Measurements from ENCODE around the gene HRG.
"Not testable (repeated sequence)": the region's sequence is repeated elsewhere in the genome, so short reads cannot be mapped to it uniquely, and the experiment has no call there.

Gene HRG

DNA sequence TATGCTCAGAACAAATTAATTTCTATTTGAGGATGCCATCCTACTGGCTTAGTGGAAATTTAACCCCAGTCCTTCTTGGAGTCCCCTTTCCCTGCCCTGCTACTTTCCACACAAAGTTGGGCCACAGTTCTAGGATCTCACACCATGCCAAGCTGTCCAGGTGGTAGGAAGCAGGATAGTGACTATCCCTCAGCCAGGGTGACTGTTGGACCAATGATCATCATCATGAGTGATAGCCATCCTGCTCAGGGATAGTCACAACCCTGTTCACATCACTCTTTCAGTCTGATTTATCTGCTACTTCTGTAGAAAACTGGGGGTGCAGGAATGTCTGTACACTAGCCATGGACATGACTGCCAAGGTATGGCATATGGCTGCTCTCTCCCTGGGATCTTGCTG, 12.8 kb downstream of the HRG start:
- no peak for DNase-seq (ENCODE audit: low read depth in 4 of 4, low spot score in 1 of 4)

DNA sequence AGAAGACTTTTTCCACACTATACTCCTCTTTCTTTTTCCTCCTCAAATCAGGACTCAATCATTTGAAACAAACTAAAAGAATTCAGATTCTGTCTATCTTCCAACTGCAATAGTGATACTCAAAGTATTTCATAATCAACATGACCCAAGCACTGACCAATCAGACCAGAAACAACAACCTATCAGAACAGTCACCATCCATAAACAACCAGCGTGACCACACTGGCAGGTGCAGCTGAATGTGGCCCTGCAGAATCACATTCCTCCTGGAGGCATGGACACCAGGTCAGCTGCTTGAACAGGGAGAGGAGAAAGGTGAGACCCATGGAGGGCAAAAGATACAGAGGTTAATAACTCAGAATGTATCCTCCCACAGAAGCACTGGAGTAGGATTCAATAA, 13.3 kb downstream of the HRG start:
- no peak for DNase-seq (ENCODE audit: low read depth in 4 of 4, low spot score in 1 of 4)

DNA sequence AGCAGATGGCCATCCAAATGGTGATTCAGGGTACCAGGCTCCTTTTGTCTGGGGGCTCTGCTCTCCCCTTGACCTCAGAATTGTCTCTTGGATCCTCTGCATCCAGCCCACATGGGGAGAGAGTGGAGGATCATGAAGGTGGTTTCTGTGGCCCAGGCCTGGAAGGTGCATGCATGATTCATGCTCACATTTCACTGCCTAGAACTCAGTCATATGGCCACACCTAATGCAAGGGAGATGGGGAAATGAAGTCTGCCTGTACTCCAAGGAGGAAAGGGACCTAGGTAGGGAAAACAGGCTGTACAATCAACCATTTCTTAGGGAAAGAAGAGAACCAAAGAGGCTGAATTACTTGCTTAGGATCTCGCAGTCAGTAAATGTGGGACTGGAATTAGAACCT, 15.1 kb downstream of the HRG start:
- DNase-seq (ENCODE audit: low read depth in 4 of 4, low spot score in 1 of 4), result no peak

DNA sequence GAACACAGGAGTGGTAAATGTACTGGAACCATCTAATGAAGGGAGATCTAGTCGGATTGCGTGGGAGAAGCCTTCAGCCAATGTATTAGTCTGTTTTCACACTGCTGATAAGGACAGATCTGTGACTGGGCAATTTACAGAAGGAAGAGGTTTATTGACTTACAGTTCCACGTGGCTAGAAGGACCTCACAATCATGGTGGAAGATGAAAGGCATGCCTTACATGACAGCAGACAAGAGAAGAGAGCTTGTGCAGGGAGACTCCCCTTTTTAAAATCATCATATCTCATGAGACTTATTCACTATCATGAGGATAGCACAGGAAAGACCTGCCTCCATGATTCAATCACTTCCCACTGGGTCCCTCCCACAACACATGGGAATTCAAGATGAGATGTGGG, 17.0 kb downstream of the HRG start:
- DNase-seq (ENCODE audit: low read depth in 4 of 4, low spot score in 1 of 4), result no peak

DNA sequence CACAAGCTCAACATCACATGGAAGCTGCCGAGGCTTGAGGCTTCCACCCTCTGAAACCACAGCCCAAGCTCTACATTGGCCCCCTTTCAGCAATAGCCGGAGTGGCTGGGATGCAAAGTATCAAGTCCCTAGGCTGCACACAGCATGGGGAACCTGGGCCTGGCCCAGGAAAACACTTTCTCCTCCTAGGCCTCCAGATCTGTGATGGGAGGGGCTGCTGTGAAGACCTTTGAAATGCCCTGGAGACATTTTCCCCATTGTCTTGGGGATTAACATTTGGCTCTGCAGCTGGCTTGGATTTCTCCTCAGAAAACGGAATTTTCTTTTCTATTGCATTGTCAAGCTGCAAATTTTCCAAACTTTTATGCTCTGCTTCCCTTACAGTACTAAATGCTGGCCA, 18.2 kb downstream of the HRG start:
- DNase-seq (ENCODE audit: low read depth in 4 of 4, low spot score in 1 of 4), result no peak

DNA sequence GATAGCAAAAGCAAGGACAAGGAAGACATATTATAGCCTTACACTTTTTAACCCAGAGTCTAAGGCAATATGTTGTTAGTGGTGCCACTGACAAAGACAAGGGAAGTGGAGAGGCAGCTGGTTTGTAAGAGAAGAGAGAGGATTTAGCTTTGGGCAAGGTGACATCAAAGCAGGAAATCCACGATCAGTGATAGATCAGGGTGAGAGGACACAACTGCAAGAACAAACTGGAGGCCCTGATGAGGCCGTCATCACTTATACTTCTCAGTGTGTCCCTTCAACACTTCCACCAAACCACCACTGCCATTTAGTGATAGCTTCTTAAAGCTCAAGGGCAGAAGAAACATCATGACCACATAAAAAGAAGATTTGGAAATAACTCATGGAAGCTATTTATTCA, 20.7 kb downstream of the HRG start:
- not testable (repeated sequence) for DNase-seq (ENCODE audit: low read depth in 4 of 4, low spot score in 1 of 4)

DNA sequence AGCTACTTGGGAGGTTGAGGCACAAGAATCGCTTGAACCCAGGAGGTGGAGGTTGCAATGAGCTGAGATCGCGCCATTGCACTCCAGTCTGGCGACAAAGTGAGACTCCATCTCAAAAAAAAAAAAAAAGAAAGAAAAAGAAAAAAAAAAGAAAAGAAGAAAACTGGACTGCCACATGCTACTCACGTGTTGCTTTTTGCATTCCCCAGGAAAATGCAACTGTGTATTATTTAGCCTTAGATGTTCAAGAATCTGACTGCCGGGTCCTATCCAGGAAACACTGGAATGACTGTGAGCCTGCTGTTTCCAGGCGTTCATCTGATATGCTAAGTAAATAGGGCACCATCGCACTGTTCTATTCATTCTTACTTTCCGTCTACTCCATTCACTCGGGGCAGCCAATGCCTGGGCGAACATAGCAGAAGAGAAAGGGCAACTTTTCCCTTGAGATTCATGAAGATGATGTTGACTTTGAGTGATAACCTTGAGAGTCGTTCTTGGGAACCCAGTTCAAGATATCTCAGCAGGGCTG, 21.4 kb downstream of the HRG start:
- no peak for DNase-seq (ENCODE audit: low read depth in 4 of 4, low spot score in 1 of 4)

DNA sequence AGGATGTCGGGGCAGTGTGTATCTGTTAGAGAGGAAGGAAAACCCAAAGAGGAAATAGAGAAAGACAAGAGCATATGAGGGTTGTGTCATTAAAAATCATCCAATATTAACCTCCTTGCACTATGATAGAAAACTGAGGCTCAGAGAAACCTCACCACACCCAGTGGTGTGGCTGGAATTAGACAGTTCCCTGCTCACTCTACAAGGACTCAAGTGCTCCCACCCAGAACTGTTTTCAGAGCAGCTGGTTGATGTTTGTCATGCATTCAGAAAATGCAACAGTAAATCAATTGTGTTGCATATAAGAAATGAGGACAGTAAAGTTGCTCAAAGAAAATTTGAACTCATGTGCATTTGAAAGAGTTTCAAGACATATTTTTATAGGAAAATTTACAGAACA, 24.5 kb downstream of the HRG start:
- DNase-seq (ENCODE audit: low read depth in 4 of 4, low spot score in 1 of 4), result not testable (repeated sequence)

DNA sequence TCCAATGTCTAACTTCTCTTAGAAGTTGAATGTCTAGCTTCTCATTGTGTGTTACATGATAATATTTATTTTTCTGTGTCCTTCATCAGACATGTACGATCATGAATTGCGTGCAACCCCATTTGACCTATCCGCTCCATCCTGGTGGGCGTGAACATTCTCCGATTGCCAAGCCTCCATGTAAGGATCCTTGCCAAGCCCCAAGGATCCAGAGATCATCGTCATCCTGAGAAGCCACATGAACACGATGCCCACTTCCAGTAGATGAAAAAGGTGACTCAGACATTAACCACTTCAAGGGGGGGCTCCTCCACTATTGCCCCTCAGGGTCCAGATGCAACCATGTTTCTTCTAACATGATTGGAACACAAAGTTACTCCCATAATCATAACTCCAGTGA, 25.9 kb downstream of the HRG start:
- DNase-seq (ENCODE audit: low read depth in 4 of 4, low spot score in 1 of 4), result no peak

DNA sequence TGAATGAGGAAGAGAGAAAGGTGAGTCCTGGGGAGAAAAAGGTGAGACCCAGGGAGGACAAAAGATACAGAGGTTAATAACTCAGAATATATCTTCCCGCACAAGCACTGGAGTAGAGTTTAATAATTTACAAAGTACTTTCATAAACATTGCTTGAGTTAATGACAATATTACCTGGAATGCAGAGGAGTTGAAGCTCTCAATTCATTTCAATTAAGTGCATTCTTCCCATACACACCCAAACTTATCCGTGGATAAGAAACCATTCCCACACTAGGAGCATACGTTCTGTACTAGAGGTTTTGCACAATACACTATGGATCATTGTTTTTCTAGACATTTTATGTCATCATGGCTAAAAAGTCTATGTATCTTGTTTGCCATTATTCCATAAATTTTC, 28.0 kb downstream of the HRG start:
- no peak for DNase-seq (ENCODE audit: low read depth in 4 of 4, low spot score in 1 of 4)

DNA sequence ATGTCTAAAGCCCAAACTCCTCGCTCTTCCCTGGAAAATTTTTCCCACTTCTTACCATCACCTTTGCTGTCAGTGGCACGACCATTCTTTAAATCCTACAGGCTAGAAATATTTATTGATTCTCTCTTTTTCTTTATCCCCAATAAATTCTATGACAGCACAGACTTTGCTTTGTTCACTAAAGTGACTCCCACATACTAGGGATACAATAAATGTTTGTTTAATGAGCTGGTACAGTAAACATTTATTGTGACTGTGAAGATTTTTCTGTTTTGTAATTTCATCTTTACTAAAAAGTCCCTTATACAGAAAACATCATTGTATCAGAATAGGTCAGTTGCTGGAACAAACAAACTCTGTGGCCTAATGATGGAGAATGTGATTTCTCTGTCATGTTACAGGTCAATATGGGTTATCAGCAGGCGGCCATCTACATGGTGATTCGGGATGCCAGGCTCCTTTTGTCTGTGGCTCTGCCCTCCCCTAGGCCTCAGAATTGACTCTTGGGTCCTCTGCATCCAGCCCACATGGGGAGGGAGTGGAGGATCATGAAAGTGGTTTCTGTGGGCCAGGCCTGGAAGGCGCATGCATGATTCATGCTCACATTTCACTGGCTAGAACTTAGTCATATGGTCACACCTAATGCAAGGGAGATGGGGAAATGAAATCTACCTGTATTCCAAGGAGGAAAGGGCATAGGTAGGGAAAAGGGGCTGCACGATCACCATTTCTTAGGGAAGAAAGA, 28.6 kb downstream of the HRG start:
- DNase-seq (ENCODE audit: low read depth in 4 of 4, low spot score in 1 of 4), result no peak

DNA sequence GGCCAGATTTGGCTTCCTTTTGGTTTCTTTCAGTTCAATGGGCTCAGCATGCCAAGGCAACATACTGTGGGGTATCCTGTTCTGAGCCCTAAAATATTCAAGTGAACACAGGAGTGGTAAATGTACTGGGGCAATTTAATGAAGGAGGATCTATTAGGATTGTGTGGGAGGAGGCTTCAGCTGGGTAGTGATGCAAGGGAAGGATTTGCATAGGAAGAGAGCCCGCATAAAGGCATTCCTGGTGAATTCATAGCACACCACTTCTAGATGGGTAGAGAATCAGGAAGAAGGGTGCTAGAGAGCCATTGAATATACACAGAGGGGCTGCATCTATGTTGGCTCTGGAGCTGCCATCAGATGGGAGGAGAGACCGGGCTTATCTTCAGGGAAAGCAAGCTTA, 30.7 kb downstream of the HRG start:
- no peak for DNase-seq (ENCODE audit: low read depth in 4 of 4, low spot score in 1 of 4)

DNA sequence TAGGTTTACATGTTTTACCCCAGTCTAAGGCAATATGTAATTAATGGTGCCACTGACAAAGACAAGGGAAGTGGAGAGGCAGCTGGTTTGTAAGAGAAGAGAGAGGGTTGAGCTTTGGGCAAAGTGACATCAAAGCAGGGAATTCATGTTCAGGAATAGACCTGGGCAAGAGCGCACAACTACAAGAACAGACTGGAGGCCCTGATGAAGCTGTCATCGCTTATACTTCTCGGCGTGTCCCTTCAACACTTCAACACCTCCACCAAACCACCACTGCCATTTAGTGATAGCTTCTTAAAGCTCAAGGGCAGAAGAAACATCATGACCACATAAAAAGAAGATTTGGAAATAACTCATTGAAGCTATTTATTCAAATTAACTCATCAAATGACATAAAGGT, 31.7 kb downstream of the HRG start:
- no peak for DNase-seq (ENCODE audit: low read depth in 4 of 4, low spot score in 1 of 4)

DNA sequence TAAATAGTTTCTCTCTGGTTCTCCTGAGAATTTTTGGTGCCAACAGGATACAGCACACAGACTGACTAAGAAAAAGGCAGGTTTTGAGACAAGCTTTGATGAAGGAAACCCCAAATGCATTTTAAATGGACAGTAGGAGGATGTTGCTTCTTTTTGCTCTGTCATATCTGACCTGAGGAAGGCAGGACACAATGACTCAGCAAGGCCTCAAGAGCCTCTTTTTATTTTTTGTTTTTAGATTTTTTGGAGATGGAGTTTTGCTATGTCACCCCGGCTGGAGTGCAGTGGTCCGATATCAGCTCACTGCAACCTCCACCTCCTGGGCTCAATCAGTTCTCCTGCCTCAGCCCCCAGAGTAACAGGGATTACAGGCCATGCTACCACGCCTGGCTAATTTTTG, 34.5 kb downstream of the HRG start:
- DNase-seq (ENCODE audit: low read depth in 4 of 4, low spot score in 1 of 4), result no peak

DNA sequence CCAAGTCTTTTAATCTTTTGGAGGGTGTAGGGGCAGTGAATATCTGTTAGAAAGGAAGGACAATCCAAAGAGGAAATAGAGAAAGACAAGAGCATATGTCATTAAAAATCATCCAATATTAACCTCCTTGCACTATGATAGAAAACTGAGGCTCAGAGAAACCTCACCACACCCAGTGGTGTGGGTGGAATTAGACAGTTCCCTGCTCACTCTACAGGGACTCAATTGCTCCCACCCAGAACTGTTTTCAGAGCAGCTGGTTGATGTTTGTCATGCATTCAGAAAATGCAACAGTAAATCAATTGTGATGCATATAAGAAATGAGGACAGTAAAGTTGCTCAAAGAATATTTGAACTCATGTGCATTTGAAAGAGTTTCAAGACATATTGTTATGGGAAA, 36.6 kb downstream of the HRG start:
- DNase-seq (ENCODE audit: low read depth in 4 of 4, low spot score in 1 of 4), result not testable (repeated sequence)

DNA sequence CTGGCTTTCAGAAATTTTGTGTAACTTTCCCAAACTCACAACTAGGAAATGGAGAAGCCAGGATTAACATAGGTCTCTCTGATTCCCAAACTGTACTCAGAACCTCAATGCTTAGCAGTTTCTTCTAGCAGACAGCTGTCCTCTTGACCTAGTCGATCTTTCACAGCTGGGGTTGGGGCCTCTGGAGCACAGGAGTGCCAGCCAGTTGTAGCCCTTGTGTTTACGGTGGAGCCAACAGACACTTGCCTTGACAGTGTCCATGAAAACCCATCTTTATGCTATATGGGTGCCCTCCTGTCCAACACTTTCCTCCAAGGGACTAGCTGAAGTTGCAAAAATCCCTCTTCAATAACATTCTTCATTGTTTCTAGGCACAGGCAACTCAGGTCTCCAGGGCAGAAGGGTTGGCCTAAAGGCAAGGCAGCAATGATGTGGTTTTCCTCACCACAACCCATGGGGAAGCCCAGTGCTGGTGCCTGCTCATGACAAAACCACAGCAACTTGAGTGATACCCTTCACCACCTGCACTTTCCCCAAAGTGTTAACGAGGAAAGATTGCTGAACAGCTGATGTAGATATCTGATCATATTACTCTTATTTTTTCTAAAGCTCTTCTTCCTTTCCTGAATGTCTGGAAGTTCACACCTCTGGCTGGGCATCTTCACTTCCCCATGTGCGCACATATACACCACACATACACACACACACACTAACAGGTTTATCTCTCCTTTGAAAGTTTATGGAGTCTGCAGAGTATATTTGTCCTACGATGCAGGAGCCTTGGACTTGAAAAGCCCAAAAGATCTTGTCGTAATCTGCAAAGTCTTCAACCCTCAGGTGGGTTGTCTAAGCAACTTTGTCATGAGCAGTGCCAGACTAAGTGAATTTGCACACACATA, 40.3 kb downstream of the HRG start:
- DNase-seq (ENCODE audit: low read depth in 4 of 4, low spot score in 1 of 4), result peak in 1 of 4 experiments; percentile 30

DNA sequence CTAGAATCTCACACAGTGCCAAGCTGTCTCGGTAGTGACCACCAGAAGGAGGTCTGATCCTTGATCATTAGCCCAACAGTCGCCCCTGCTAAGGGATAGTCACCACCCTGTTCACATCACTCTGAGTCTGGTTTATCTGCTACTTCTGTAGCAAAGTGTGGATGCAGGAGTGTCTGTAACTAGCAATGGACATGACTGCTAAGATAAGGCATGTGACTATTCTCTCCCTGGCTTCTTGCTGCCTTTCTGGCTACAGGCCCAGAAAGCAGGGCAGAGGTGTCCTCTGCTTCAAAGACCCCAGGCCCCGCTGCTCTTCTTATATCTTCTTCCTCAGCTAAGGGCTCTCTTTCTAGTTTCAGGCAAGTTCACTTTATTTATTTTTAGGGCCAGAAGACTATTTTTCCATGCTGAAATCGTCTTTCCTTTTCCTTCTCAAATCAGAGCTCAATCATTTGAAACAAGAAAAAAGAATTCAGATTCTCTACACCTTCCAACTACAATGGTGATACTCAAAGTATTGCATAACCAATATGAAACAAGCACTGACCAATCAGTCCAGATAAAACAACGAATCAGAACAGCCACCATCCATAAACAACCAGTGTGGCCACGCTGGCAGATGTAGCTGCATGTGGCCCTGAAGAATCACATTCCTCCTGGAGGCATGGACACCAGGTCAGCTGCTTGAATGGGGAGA, 43.3 kb downstream of the HRG start:
- no peak for DNase-seq (ENCODE audit: low read depth in 4 of 4, low spot score in 1 of 4)

DNA sequence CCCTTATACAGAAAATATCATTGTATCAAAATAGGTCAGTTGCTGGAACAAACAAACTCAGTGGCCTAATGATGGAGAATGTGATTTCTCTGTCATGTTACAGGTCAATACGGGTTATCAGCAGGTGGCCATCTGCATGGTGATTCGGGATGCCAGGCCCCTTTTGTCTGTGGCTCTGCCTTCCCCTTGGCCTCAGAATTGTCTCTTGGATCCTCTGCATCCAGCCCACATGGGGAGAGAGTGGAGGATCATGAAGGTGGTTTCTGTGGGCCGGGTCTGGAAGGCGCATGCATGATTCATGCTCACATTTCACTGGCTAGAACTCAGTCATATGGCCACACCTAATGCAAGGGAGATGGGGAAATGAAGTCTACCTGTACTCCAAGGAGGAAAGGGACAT, 44.9 kb downstream of the HRG start:
- DNase-seq (ENCODE audit: low read depth in 4 of 4, low spot score in 1 of 4), result not testable (repeated sequence)

DNA sequence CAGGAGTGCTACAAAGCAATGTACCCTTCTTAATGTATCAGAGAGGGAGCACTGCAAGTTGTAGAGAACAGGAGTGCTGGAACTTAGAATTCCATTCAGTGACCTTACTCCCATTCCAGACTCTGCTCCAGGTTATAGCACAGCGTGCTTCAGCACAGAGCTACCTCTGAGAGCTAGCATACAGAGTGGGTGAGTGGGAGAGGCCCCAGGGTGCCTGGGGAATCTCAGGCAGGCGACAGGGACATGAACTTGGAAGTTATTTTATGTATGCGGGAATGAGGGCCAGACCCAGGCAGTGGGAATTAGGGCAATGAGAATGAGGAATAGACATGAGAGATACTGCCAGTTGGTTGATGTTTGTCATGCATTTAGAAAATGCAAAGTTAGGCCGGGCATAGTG, 47.7 kb downstream of the HRG start:
- no peak for DNase-seq (ENCODE audit: low read depth in 4 of 4, low spot score in 1 of 4)

DNA sequence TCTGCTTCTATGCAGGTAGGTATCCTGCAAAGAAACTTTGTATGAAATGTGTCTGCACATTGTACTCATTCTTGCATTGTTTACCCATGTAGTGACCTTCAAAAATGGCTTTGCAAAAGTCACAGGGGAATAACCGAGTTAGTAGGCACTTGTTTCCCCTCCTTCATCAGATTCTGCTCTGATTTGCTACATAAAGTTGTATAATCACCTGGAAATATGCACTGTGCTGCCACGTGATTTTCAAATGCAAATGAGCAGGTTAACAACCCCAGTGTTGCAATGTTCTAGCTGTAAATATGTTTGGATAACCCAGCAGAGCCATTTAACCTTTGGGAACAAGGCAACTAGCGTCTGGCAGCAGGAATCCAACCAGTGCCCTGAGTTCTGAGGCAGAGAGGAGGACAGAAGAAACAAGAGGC, 51.2 kb downstream of the HRG start, which contains the start of gene KNG1:
Gene KNG1, plus strand, starts transcription at position 321 of the 419 bp plus-strand sequence. CDS start 184 bp downstream, outside the sequence.
- no peak for DNase-seq (ENCODE audit: low read depth in 4 of 4, low spot score in 1 of 4)

DNA sequence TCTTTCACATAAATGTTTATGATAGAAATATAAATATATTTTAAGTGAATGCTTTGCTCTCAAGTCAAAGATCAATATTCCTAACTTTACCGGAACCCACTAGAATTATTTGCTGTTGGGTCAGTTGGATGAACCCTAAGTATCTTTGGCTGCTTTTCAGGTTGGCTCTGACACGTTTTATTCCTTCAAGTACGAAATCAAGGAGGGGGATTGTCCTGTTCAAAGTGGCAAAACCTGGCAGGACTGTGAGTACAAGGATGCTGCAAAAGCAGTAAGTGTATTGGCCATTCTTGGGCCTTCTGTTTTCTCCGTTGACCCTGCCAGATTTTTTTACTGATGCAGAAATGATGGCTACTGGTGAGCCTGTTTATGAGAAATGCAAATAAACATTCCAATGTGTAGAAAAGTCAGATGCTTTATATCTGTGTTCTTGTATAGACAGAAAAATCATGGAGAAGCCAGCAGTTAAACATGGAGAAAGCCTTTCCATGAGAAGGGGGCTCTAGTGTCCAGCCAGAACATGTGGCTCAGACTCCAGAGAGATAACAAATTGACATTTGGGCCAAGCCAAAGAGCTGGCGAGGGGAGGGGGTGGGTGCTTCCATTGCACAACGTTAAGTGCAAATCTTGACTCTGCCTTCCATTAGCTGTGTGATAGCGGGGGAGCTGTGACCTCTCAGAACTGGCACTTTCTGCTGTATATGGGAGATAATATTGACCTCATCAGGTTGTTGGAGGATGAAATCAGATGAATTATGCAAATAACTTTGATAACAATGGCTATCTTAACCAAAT, 54.3 kb downstream of the HRG start:
- no peak for DNase-seq (ENCODE audit: low read depth in 4 of 4, low spot score in 1 of 4)

Measured in stimulated activated CD4-positive, alpha-beta T cell treated with anti-CD3 and anti-CD28 coated beads, Interleukin-1b, Interleukin-23, amount 100 ng/mL, for 24 hours (primary cell).